GM19025 (cell line): ENCODE results near the gene ADSS1.
"Not testable (repeated sequence)": the region's sequence is repeated elsewhere in the genome, so short reads cannot be mapped to it uniquely, and the experiment has no call there.

ENCODE experiments used
- ATAC-seq: cut with Tn5 transposase; IDR thresholded peaks from one replicate; pipeline ENCODE4 v1.9.1; 2021; ENCODE audit warnings: mild to moderate bottlenecking, low read depth, moderate library complexity; ENCODE audit not compliant: unreplicated experiment

The ADSS1 gene

DNA sequence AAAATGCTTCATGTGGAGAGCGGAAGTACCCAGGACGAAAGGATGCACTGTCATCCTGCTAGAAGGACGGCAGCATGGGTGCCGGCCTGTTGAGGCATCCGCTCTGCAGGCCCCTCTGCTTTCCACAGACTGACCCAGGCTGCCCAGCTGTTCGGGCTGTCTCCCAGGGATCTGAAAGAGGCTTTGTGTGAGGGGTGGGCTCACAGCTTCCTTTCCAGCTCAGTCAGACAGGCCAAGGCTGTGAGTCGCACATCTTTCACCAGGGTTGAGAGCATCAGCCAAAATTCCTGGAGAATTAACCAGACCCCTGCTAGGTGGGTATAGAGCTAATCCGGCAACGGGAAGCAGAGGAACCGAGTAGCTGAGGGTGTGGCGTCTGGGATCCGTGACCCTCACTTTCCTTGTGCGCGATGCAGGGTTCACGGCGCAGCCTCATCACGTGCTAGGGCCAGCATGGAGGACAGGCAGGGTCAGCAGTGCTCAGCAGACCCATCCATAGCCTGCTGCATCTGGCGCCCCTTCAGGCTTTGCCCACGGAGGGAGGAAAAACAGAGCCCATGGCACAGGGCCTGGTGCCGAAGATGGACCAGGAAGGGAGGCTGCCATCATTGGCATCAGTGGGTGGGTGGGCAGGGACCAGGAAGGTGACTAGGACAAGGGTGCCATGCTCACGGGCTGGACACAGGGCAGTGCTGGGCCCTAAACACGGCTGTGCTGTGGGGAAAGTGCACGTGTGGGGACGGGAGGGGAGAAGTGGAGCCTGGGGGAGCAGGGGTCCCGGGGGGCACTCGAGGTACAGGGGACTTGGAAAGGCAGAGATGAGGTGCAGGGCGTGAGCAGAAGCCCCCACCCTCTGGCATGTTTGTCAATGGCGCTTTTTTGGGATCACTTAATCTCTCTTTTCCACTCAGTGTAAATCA is 19.7 kb downstream of the ADSS1 start:
- no peak for ATAC-seq

DNA sequence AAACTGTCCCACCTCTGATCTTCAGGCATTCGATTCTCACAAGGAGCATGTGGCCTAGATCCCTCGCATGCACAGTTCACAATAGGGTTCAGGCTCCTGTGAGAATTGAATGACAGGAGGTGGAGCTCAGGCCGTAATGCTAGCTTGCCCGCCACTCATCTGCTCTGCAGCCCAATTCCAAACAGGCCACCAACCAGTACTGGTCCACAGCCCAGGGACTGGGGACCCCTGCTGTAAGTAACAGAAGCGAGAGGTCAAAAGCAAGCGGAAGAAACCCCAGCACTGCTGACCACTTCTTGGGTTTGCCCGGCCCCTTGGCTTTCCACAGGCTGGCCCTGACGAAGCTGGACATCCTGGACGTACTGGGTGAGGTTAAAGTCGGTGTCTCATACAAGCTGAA is 20.5 kb downstream of the ADSS1 start:
- ATAC-seq: no peak

DNA sequence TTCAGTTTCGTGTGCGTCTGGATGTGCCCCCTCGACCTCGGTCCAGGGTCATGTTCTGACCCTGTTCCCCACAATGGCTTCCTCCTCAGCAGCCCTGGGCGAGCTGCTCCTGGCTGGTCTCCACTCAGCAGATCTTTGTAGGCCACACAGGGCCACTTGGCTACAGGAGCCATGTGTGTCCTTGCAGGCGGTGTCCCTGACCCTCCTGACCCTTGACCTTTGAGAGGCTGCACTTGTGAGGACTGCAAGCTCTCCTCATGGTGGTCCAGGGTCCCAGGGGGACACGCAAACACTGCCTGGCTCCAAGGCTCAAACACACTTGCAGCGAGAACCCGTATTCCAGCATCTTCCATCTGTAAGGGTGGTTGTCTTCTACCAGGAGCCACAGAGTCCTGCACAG is 21.4 kb downstream of the ADSS1 start:
- no peak for ATAC-seq

DNA sequence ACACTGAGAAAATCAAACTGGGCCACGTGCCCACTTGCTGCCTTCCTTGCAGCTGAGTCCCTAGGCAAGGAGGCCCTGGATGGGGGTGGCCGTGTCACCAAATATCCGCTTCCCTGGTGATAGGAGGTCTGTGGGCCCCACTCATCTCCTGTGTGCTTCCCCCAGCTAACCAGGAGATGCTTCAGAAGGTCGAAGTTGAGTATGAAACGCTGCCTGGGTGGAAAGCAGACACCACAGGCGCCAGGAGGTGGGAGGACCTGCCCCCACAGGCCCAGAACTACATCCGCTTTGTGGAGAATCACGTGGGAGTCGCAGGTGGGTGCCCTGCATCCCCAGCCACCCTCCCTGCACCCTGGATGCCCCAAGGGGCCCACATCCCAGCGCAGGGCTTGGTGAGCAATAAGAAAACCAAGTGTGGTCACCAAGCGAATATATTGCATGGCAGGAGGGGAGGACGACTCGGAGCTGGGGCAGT is 22.1 kb downstream of the ADSS1 start:
- ATAC-seq: no peak

DNA sequence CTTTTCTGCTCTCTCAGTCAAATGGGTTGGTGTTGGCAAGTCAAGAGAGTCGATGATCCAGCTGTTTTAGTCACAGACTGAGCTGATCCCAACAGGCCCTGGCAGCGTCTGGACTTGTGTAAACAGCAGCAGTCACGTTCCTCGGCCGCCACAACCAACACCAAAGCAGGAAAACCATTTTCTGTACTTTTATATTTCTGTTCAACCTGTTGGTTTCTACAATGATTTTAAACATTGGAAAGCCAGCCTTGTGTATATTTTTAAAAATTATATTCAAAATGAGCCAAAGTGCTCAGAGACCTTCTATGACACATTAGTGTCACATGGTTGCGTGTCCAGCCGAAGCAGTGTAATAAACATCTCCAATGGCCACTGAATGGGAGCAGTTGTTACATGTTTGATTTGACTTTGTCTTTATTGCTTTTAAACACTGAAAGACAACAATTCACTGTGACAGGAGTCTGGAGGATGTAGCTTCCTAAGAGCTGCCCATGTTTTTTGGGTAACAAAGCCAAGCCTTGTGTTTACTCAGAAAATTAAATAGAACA is 23.0 kb downstream of the ADSS1 start:
- ATAC-seq: no peak

DNA sequence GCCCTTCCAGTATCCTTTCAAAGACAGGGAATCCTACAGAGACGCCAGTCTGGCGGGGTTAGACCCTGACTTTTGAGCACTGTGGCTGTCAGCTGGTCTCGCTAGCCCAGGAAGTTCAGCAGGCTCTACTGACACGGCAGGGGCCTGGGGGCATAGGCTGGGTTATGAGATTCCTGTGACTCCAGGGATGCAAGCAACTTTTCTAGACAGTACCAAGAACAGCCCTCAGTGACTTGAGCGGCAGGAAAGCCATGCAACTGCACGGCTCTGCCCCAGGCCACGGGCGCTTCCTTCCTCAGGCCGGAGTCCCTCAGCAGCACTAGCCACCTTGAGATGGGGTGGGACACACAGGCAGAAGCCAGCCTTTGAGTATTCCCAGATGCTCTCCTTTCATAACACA is 23.8 kb downstream of the ADSS1 start:
- ATAC-seq: no peak

DNA sequence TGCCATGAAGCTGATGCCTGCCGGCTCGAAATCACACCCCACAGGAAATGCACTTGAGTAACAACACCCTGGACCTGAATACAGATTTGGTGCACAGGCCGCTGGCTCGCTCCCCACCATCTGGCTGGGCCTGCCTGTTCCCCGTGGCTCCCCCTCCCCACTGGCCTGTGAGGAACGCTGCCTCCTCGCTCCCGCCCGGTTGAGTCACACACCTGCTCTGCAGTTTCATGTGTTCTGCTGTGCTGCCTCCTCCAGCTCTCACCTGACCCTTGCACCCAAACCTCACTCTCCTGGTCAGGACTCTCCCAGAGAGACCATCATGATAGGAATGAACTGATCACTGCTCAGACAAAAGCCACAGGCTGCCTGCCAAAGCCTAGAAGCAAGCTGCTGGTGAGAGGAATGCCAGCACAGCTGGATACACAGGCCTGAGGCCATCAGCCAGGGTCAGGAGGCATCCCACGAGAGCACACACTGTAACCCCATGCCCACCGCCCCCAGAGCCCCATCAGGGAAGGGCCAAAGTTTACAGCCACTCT is 25.2 kb downstream of the ADSS1 start:
- no peak for ATAC-seq

DNA sequence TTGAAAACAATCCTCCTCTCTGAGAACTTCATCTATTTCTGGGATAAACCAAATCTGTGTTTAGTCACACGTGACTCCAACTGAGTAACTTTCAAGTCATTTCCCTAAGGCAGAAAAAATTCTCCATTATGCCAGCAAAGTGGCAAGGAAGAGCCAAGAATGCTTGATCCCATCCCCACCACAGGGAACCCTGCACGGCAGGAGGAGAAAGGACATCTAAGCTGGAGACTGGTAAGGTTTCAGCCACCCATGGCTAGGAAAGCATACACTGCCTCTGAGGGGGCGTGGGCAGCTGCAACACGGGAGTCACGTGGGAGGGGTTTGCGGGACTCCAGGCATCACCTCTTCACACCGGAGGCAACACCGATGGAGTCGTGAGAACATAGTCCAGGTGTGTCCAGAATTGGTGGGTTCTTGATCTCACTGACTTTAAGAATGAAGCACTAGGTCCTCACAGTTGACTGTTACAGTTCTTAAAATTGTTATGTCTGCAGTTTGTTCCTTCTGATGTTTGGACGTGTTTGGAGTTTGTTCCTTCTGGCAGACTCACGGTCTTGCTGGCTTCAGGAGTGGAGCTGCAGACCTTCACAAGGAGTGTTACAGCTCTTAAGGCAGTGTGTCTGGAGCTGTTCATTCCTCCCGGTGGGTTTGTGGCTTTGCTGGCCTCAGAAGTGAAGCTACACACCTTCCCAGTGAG is 26.2 kb downstream of the ADSS1 start:
- ATAC-seq: no peak

DNA sequence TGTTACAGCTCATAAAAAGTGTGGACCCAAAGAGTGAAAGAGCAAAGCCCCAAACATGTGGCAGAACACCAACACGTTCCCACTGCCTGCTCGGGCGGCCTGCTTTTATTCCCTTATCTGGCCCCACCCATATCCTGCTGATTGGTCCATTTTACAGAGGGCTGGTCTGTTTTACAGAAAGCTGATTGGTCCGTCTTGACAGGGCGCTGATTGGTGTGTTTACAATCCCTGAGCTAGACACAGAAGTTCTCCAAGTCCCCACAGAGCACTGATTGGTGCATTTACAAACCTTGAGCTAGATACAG is 26.7 kb downstream of the ADSS1 start:
- ATAC-seq: not testable (repeated sequence)

DNA sequence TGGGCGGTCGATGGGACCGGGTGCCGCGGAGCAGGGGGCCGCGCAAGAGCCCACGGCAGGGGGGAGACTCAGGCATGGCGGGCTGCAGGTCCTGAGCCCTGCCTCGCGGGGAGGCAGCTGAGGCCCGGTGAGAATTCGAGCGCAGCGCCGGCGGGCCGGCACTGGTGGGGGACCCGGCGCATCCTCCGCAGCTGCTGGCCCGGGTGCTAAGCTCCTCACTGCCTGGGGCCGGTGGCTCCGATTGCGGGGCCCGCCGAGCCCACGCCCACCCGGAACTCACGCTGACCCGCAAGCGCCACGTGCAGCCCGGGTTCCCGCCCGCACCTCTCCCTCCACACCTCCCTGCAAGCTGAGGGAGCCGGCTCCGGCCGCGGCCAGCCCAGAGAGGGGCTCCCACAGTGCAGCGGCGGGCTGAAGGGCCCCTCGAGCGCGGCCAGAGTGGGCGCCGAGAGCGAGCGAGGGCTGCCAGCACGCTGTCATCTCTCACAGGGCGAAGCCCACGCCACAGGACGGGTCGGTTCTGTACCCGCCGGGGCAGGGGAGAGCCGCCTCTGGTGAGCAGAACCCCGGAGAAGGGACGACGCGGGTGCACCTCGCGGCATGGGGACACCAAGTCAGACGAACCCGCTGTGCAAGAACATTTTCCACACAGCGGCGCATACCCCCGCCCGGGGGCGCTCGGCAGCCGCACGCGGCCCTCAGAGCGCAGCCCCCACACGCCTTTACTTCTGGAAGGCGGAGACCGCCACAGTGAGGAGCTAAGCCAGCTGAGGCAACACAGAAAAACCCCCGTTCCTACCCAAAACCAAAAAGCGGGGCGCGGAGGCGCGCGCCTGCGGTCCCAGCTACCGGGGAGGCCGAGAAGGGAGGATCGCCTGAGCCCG is 27.8 kb downstream of the ADSS1 start:
- no peak for ATAC-seq

DNA sequence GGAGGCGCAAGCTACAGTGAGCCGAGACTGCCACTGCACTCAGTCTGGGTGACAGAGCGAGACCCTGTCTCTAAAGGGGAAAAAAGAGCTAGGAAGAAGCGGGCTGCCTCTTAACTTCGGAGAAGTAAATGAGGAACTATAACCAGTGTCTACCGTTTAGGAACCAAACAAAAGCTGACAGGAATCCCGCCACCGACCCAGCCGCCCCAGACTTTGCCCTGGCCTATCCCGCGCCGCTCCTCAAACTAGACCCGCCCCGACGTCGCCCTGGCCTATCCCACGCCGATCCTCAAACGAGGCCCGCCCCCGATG is 28.4 kb downstream of the ADSS1 start:
- ATAC-seq: no peak

DNA sequence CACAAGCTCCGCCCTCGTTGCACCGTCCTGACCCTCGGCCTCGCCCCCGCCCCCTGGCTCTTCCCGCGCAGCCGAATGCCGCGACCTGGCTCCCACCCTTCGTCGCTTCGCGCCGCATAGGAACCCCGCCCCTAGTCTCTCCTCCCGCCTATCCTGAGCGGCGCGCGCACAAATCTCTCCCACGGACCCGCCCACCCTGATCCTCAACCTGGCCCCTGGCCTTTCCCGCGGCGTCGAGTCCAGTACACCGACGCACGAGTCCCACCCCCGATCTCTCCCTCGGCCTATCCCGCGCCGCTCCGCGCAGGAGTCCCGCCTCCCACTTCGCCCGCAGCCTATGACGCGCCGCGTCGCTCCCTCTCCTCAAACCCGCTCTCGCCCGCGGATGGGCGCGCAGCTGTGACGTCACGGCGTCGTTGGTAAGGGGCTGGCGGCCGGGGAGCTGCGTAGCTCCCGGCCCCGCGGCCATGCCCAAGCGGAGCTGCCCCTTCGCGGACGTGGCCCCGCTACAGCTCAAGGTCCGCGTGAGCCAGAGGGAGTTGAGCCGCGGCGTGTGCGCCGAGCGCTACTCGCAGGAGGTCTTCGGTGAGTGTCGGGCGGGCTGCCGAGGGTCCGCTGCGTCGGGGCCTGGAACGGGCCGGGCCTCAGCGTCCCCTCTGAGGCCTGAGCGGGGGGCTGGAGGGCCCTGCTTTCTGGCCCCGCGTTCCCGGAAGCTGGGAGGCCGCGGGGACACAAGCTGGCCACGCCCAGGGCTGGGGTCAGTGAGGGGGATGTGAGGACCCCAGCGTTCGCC is 28.9 kb downstream of the ADSS1 start, which contains the start of gene SIVA1:
Gene SIVA1, plus strand, starts transcription at position 413 of the 793 bp plus-strand sequence. Its CDS starts 55 bp downstream, at position 468.
- ATAC-seq: peak; percentile 86

DNA sequence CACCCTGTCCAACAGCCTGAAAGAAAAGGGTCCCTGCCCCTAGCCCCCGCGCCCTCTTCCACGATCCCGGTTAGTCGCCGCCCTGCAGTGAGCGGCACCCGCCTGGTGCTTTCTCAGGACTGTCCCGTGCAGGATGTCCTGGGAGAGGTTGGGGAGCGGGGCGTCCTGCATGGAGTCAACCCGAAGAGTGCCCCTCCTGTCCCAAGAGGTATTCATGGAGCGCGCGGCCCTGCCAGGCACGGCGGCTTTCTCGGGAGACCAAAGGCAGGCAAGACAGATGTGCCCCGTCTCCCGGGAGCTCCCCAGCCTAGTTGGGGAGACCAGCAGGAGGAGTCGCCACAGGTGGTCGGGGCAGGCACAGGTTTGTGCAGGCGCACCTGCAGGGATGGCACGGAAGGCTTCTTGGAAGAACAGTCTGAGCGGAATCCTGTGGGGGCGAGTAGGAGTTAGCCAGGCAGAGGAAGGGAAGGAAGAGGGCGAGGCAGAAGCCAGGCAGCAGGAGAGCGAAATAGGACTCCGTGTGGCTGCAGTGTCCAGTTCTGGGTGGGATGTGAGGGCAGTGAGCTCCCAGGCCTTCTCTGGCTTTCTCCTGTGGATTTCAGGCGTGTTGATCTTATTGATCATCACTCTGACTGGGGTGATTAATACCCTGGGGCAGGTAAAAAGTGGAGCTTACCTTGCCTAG is 29.6 kb downstream of the ADSS1 start:
- no peak for ATAC-seq

DNA sequence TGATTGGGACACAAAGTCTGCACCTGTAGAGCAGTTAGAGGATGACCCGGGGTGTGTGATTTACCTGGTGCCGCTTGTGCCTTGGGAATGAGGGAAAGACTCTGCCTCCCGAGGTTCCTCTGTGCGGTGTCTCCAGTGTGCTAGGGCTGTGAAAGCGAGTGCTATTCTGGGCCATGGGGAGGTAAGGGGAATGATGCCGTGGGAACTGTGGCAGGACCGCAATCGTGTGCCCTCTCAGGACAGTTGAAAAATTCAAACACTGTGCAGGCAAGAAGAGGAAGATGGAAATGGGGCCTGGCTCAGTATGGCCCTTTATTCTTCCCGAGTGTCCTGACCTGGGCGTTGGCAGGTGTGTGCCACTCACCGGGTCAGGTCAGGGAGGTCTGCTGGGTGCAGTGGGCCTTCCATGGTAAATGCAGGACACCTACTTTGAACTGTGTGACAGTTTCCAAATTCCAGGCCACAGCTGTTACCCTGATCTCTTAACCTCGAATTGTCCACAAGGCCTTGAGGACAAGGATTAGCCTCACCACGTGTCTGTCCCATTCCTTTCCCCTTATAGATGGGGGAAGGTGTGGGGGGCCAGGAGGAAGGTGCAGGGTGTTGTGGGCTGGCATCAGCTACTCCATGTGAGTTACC is 30.3 kb downstream of the ADSS1 start:
- ATAC-seq: no peak

DNA sequence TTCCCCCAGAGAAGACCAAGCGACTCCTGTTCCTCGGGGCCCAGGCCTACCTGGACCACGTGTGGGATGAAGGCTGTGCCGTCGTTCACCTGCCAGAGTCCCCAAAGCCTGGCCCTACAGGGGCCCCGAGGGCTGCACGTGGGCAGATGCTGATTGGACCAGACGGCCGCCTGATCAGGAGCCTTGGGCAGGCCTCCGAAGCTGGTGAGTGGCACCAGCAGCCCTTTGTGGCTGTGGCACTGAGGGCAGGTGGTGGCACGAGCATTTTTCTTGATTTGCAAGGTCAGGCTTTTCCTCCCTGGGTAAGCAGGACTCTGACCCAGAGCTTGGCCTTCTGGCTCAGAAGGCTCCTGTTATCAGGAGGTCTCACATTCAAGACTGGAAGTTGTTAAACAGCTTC is 31.6 kb downstream of the ADSS1 start:
- no peak for ATAC-seq

DNA sequence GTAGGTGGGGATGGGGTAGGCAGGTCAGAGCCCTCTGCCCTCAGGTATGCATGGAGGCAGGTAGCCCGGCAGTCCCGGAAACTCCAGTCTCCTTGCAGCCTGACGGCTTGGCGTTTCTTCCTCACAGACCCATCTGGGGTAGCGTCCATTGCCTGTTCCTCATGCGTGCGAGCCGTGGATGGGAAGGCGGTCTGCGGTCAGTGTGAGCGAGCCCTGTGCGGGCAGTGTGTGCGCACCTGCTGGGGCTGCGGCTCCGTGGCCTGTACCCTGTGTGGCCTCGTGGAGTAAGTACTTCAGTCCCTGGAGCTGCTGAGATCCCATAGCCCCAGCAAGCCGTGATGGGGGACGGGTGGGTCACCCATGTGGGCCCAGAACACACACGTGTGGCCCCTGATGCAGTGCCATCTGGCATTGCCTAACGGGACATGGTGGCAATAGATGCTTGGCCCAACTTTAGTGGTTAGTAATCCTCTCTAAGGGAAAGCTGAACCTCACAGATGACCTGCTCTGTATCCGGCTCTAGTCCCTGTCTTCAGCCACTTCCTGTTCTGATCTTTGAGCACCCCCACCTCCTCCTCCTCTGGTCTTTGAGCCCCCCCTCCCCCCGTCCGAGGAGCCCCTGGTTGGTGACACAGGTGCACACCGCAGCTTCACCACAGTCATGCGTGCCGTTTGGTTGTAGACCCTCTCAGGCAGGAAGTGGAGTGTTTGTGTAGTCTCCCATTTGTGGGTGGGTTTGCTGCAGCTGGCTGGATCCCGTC is 32.6 kb downstream of the ADSS1 start:
- no peak for ATAC-seq

DNA sequence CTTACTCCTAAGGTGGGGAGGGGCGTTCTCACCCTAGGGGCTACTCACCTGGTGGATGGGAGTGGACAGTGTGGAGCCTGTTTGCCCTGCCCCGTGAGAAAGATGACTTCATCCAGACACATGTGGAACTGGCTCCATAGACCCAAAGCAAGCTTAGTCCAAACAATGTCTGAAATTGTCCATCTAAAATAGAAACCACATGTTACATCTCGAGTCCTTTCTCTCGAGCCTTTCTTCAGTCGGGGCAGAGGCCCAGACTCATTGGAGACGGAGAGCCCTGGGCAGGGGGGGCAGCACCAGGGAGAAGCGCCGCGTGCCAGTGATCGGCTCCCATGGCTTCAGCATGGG is 33.2 kb downstream of the ADSS1 start:
- no peak for ATAC-seq
